ENCODE measurements around the gene PTPRJ.

- no peak for TF ChIP-seq HMG20B (CRISPR knock-in tag; conservative IDR thresholded peaks at IDR 0.05)
- TF ChIP-seq SIN3A (IDR thresholded peaks at IDR 0.05; ENCODE audit: borderline replicate concordance, low read depth, low read length): no peak
- no peak for TF ChIP-seq E2F1 (CRISPR knock-in tag; IDR thresholded peaks at IDR 0.05)
- TF ChIP-seq ZNF841 (CRISPR knock-in tag; IDR thresholded peaks at IDR 0.05; ENCODE audit: borderline replicate concordance): no peak
- TF ChIP-seq CBX5 (CRISPR knock-in tag; IDR thresholded peaks at IDR 0.05; ENCODE audit: borderline replicate concordance): no peak
- no peak for TF ChIP-seq REST (IDR thresholded peaks at IDR 0.05; ENCODE audit: borderline replicate concordance in 1 of 2, low read depth in 1 of 2, low read length in 2 of 2)
- TF ChIP-seq, protein P1, sequence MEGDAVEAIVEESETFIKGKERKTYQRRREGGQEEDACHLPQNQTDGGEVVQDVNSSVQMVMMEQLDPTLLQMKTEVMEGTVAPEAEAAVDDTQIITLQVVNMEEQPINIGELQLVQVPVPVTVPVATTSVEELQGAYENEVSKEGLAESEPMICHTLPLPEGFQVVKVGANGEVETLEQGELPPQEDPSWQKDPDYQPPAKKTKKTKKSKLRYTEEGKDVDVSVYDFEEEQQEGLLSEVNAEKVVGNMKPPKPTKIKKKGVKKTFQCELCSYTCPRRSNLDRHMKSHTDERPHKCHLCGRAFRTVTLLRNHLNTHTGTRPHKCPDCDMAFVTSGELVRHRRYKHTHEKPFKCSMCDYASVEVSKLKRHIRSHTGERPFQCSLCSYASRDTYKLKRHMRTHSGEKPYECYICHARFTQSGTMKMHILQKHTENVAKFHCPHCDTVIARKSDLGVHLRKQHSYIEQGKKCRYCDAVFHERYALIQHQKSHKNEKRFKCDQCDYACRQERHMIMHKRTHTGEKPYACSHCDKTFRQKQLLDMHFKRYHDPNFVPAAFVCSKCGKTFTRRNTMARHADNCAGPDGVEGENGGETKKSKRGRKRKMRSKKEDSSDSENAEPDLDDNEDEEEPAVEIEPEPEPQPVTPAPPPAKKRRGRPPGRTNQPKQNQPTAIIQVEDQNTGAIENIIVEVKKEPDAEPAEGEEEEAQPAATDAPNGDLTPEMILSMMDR (CRISPR knock-in tag; IDR thresholded peaks at IDR 0.05): no peak
- no peak for TF ChIP-seq ZNF333 (CRISPR knock-in tag; IDR thresholded peaks at IDR 0.05; ENCODE audit: borderline replicate concordance)
Measured at GRCh38 chr11:48005136-48005535, 24.8 kb downstream of the PTPRJ start.
